IPS DF 4.7 (cell line): ENCODE data around the gene ITSN1.
"Not testable (repeated sequence)": the region's sequence is repeated elsewhere in the genome, so short reads cannot be mapped to it uniquely, and the experiment has no call there.

Source experiments
- DNase-seq: peaks from one replicate; pipeline ENCODE4 v3.0.0-alpha.2; 2013; ENCODE audit warnings: low spot score; ENCODE audit errors: extremely low read depth

Gene ITSN1

DNA sequence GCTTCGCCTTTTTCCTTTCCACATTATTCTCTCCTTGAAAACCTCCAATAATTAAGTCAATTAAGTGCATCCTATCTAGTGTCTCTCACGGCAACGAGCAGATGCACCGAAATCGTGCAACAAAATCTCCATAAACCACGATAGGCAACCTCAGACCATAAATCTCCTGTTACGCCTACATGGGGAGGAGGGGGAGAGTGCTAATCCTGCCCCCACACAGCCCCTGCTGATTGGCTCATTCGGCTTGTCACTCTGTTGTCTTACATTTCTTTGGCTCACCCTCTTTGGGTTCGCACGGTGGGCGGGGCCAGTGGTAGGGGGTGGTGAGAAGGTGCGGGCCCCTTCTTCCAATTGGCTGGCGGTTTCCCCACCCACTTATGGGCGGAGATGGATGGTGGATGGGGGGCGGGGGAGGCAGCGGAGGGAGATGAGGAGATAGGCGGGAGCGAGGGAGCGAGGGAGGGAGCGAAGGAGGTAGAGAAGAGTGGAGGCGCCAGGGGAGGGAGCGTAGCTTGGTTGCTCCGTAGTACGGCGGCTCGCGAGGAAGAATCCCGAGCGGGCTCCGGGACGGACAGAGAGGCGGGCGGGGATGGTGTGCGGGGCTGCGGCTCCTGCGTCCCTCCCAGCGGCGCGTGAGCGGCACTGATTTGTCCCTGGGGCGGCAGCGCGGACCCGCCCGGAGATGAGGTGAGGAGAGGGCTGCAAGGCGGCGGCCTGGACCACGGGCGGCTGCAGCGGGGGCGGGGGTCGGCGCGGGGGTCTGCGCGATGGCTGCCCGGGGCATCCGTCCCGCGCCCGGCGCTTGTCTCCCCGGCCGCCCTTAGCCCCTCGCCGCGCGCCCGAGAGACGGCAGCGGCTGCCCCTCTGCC is at the start of gene ITSN1:
TSS of gene ITSN1 (plus strand) at position 475 of the 869 bp plus-strand sequence. CDS start 76,328 bp downstream, outside the sequence.
- peak; percentile 92 for DNase-seq

DNA sequence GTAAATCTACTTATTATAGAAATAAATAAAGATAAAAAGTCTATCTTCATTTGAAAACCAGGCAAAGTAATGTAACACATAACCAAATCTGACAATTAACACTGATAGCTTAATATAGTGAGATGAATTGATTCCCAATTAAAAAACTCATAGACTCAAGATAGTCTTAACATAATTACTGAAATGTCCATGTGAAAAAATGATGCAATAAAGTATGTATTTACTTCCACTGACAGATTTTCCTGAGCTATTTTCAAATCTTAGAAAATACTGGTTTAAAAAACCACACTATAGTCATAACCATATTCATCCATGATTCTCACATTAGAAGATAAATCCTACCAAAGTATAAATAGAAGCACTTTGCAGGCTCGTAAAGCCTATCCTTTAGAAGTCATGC is 44.2 kb upstream of the ITSN1 start:
- no peak for DNase-seq

- no peak for DNase-seq
Observed at GRCh38 chr21:33608559-33608958, 33.7 kb upstream of the ITSN1 start.

DNA sequence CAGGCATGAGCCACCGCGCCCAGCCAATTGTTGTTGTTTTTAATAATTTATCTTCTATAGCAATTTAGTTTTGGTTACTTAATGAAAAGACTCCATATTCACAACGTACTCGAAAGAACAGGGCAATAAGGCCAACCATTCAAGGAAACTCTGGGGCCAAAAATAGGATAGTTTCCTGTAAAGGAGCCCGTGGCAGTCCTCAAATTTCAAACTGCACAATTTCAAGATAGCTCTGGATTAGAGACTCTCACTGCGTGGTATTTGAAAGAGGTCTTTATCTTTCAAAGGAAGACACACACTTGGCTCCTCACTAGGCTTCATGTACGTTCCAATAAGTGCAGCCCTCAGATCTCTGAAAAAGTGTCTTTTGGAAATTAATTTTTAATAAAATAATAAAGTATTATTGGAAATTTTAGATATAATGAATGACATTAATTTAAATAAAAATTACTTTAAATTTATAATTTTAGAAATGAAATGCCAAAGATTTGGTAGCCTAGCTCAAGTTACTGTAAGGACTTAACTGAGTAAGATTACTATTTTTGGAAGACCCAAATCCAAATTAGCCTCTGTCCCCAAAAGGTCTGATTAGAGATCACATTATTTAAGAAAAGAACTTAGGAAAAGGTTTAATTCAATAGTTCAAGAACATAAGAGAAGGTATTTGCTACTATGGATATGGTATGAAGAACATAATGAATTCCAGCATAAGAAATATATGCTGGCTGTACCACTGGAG is 31.1 kb upstream of the ITSN1 start:
- no peak for DNase-seq

DNA sequence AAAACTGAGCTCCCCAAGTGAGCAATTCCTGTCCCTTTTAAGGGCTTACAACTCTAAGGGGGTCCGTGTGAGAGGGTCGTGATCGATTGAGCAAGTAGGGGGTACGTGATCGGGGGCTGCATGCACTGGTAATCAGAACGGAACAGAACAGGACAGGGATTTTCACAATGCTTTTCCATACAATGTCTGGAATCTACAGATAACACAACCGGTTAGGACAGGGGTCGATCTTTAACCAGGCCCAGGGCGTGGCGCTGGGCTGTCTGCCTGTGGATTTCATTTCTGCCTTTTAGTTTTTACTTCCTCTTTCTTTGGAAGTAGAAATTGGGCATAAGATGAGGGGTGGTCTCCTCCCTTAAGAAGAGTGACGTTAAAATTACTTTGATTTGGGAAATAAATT is 24.7 kb upstream of the ITSN1 start:
- not testable (repeated sequence) for DNase-seq

GRCh38 chr21:33618407-33618806 is 23.9 kb upstream of the ITSN1 start:
- DNase-seq, result no peak

GRCh38 chr21:33619726-33620125 is 22.6 kb upstream of the ITSN1 start:
- DNase-seq, result no peak

DNA sequence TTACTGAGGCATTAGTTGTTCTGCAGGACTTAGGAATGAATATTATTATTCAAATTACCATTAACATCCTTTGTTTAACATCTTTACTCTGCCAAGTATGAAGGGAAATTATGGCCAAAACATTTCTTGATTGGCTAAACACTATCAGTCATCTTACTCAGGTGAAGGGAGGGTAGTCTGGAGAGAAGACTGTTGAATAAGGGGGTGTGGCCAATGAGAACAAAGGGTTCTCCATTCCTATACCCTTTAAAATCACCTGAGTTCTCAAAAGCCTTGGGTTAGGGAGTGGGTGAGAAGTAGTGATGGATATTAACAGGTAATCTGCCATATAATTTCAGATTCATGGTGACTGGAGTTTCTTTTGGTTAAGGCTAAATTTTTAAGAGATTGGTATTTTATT is 20.0 kb upstream of the ITSN1 start:
- no peak for DNase-seq

DNA sequence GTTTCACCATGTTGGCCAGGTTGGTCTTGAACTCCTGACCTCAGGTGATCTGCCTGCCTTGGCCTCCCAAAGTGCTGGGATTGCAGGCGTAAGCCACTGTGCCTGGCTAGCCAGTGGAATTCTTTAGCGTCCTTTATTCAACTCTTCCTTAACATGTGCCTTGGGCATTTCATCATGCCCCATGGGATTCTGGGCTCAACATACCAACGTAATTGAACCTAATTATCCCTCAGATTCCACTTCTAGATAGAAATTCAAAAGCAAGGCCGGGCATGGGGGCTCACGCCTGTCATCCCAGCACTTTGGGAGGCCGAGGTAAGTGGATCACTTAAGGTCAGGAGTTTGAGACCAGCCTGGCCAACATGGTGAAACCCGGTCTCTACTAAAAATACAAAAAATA is 16.1 kb upstream of the ITSN1 start:
- not testable (repeated sequence) for DNase-seq

DNA sequence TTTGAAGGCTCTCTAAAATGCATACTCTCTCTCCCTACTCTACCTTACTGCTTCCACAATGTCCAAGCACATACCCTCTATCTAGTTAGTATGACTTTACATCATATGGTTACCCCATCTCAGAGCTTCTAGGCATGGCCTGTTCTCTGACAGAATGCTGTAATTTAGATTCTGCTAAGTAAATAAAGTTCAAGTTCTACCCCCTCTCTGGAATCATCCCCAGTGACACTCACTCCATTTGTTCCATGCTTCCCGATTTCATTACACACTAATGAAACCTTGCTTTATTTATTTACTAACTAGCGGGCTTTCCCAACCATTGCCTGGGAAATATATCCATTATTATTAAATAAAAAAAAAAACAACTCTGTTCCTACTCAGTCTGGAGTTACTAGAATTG is 8.0 kb upstream of the ITSN1 start:
- DNase-seq, result no peak

- no peak for DNase-seq
Observed at GRCh38 chr21:33640697-33641351, 1.5 kb upstream of the ITSN1 start.

GRCh38 chr21:33641352-33642026 is 812 bp upstream of the ITSN1 start, which contains the start of gene CRYZL1:
Gene CRYZL1 (minus strand): TSS chr21:33641741. CDS start chr21:33631551, 10,190 bp downstream.
- peak; percentile 96 for DNase-seq

GRCh38 chr21:33642896-33643657 is 776 bp downstream of the ITSN1 start:
- no peak for DNase-seq

DNA sequence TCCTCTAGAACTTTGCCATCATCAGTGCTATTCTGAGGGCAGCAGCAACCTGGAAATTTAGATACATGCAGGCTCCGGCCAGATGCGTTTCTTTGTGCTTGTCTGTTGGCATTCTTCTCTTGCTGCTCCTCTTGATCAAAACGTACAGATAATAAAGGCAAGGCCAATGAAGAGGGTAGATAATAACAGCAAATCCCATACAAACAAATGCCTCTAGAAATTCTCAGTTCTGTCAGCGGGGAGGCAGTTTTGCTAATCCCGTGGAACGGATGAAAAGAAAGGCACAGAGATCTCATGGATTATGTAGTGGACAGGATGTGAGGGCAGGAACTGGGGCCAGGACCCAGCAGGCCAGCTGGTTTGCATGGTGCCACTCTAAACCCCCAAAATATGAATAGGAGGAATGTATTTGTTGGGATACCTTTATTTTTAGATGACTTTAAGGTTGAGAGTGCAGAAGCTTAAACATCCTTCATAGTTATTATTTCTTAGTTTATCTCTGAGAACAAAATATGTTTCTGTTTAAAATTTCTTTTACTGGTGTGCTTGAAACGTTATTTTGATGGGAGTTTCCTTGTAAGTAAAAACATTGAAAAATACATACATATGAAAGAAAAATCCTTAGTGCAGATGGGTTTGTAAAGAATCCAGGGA is 1.5 kb downstream of the ITSN1 start:
- no peak for DNase-seq

DNA sequence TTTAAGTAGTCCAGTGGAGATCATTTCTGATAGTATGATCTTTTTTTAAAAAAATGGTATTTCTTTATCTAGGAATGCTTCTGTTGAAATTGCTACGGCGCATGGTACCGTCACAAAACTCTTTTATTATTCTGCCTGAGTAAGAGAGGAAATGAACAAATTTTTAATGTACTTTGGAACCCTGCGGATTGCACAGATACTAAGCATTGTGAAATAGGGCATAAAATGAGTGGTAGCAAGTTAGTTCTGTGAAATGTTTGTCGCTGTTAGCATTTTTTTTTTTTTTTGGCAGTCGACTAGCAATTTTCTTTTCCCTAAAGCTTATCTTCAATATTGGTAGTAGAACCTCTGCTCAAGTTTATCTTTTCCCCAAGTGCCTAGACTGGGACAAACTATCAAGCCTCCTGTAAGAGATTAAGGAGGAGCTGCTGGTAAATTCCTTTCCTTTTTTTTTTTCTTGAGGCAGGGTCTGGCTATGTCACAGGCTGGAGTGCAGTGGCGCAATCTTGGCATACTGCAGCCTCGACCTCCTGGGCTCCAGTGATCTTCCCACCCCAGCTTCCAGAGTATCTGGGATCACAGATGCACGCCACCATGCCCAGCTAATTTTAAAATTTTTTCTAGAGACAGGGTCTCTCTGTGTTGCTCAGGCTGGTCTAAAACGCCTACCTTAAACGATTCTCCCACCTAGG is 2.2 kb downstream of the ITSN1 start:
- no peak for DNase-seq

DNA sequence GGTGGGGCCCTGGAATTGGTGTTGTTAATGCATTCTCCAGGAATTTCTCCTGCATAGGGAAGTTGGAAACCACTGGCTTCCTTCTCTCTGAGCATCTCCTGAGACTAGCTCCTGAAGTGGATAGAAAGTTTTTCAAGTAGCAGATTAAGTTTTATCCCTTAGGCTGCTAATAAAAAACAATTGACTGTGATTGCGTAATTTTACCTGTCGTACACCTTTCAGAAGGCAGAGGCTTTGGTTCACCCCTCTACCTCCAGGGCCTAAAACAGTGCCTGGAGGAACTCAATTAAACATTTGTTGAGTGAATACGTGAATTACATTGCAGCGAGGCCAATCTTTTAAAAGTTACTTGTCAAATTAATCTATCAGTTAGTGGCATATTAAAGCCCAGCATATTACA is 3.4 kb downstream of the ITSN1 start:
- DNase-seq, result no peak

GRCh38 chr21:33647587-33647986 is 5.3 kb downstream of the ITSN1 start:
- no peak for DNase-seq

DNA sequence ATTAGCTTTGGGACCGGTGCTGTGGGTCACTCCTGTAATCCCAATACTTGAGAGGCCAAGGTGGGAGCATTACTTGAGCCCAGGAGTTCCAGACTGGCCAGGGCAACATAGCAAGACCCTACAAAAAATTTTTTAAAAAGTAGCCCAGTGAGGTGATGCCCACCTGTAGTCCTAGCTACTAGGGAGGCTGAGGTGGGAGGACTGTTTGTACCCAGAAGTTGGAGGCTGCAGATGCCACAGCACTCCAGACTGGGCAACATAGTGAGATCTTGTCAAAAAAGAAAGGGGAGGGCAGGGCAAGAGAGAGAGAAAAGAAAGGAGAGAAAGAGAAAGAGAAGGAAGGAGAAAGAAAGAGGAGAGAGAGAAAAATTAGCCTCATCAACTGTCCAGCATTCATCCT is 6.3 kb downstream of the ITSN1 start:
- DNase-seq, result no peak

DNA sequence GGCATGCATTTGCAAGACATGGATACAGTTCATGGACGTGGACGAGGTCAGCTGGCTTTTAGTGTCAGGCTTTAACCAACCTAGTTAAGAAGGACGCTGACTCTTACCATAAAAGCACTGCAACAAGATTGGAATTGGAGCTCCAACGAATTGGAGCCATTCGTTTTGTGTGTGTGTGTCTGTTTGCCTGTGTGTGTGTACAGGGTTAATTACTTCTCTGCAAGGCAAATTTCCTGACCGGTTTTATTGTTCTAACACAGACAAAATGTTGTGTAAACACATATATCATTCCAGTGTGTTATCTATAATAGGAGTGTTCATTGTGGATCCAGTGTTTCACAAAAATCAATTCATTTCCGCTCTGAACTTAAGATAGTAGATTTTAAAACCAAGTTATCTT is 7.9 kb downstream of the ITSN1 start:
- DNase-seq, result no peak
